GM23338 (cell line): ENCODE results near the gene BRAP.

Source experiments
- CREB1 ChIP-seq: fragments of 250-450 bp; sonication (Bioruptor Pico); IDR thresholded peaks from 2 replicates; pipeline ENCODE4 v1.5.0; 2020; ENCODE audit warnings: low read depth, mild to moderate bottlenecking, moderate library complexity
- EZH2 ChIP-seq: fragments of 200-600 bp; sonication (generic); IDR thresholded peaks from one replicate; pipeline ENCODE4 v1.8.0; 2017; ENCODE audit warnings: antibody characterized with exemption, mild to moderate bottlenecking, low read depth; ENCODE audit not compliant: unreplicated experiment
- EZH2phosphoT487 ChIP-seq: fragments of 200-600 bp; sonication (generic); IDR thresholded peaks from one replicate; pipeline ENCODE4 v1.8.1; 2018; ENCODE audit warnings: antibody characterized with exemption; ENCODE audit not compliant: unreplicated experiment
- ZNF114 ChIP-seq: fragments of 250-450 bp; sonication (Bioruptor Pico); IDR thresholded peaks from 2 replicates; pipeline ENCODE4 v1.5.0; 2020; ENCODE audit warnings: mild to moderate bottlenecking, moderate library complexity
- ZNF331 ChIP-seq: fragments of 250-450 bp; sonication (Bioruptor Pico); IDR thresholded peaks from 2 replicates; pipeline ENCODE4 v1.5.0; 2020; ENCODE audit warnings: low read depth, mild to moderate bottlenecking, moderate library complexity
- TF ChIP-seq, protein P1 (sequence below), 2 experiments: fragments of 200-600 bp in 1 of 2; sonication (generic) in 1 of 2; conservative IDR thresholded peaks; 2 replicates each; pipeline versions ENCODE4 v1.5.1 to v1.6.1; 2016 to 2017; ENCODE audit warnings: antibody characterized with exemption in 2 of 2, low read depth in 2 of 2, mild to moderate bottlenecking in 2 of 2, moderate library complexity in 1 of 2
- TF ChIP-seq, protein P2 (sequence below): fragments of 250-450 bp; sonication (Bioruptor Pico); IDR thresholded peaks from 2 replicates; pipeline ENCODE4 v1.5.0; 2020; ENCODE audit warnings: mild to moderate bottlenecking, moderate library complexity

DNA sequence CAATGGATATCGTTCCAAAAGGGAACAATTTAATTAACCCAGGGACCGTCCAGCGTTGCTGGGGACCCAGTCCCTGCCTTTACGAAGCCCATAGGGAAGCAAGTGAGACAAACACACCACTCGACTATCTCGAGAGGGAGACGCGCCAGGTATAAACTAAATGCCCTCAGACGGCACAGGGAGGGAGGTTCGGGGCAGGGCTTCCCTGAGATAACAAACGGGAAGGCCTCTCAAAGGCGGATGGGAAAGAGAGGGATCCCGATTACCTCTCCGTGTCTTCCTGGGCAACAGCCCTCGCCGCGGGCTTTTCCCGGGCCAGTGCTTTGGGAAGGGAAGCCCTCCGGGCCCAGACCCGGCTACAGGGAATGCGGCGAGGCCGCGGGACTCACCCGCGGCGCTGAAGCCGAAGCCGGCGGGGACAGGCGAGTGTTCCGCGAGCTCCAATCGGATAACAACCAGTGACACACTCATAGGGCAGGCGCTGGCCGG lies 390 bp downstream of the BRAP start:
- TF ChIP-seq, protein P1, sequence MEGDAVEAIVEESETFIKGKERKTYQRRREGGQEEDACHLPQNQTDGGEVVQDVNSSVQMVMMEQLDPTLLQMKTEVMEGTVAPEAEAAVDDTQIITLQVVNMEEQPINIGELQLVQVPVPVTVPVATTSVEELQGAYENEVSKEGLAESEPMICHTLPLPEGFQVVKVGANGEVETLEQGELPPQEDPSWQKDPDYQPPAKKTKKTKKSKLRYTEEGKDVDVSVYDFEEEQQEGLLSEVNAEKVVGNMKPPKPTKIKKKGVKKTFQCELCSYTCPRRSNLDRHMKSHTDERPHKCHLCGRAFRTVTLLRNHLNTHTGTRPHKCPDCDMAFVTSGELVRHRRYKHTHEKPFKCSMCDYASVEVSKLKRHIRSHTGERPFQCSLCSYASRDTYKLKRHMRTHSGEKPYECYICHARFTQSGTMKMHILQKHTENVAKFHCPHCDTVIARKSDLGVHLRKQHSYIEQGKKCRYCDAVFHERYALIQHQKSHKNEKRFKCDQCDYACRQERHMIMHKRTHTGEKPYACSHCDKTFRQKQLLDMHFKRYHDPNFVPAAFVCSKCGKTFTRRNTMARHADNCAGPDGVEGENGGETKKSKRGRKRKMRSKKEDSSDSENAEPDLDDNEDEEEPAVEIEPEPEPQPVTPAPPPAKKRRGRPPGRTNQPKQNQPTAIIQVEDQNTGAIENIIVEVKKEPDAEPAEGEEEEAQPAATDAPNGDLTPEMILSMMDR (conservative IDR thresholded peaks at IDR 0.05; ENCODE audit: low read depth in 2 of 2): no peak
- TF ChIP-seq EZH2: no peak
- no peak for TF ChIP-seq EZH2phosphoT487
- no peak for TF ChIP-seq CREB1 (CRISPR knock-in tag)
- TF ChIP-seq, protein P2, sequence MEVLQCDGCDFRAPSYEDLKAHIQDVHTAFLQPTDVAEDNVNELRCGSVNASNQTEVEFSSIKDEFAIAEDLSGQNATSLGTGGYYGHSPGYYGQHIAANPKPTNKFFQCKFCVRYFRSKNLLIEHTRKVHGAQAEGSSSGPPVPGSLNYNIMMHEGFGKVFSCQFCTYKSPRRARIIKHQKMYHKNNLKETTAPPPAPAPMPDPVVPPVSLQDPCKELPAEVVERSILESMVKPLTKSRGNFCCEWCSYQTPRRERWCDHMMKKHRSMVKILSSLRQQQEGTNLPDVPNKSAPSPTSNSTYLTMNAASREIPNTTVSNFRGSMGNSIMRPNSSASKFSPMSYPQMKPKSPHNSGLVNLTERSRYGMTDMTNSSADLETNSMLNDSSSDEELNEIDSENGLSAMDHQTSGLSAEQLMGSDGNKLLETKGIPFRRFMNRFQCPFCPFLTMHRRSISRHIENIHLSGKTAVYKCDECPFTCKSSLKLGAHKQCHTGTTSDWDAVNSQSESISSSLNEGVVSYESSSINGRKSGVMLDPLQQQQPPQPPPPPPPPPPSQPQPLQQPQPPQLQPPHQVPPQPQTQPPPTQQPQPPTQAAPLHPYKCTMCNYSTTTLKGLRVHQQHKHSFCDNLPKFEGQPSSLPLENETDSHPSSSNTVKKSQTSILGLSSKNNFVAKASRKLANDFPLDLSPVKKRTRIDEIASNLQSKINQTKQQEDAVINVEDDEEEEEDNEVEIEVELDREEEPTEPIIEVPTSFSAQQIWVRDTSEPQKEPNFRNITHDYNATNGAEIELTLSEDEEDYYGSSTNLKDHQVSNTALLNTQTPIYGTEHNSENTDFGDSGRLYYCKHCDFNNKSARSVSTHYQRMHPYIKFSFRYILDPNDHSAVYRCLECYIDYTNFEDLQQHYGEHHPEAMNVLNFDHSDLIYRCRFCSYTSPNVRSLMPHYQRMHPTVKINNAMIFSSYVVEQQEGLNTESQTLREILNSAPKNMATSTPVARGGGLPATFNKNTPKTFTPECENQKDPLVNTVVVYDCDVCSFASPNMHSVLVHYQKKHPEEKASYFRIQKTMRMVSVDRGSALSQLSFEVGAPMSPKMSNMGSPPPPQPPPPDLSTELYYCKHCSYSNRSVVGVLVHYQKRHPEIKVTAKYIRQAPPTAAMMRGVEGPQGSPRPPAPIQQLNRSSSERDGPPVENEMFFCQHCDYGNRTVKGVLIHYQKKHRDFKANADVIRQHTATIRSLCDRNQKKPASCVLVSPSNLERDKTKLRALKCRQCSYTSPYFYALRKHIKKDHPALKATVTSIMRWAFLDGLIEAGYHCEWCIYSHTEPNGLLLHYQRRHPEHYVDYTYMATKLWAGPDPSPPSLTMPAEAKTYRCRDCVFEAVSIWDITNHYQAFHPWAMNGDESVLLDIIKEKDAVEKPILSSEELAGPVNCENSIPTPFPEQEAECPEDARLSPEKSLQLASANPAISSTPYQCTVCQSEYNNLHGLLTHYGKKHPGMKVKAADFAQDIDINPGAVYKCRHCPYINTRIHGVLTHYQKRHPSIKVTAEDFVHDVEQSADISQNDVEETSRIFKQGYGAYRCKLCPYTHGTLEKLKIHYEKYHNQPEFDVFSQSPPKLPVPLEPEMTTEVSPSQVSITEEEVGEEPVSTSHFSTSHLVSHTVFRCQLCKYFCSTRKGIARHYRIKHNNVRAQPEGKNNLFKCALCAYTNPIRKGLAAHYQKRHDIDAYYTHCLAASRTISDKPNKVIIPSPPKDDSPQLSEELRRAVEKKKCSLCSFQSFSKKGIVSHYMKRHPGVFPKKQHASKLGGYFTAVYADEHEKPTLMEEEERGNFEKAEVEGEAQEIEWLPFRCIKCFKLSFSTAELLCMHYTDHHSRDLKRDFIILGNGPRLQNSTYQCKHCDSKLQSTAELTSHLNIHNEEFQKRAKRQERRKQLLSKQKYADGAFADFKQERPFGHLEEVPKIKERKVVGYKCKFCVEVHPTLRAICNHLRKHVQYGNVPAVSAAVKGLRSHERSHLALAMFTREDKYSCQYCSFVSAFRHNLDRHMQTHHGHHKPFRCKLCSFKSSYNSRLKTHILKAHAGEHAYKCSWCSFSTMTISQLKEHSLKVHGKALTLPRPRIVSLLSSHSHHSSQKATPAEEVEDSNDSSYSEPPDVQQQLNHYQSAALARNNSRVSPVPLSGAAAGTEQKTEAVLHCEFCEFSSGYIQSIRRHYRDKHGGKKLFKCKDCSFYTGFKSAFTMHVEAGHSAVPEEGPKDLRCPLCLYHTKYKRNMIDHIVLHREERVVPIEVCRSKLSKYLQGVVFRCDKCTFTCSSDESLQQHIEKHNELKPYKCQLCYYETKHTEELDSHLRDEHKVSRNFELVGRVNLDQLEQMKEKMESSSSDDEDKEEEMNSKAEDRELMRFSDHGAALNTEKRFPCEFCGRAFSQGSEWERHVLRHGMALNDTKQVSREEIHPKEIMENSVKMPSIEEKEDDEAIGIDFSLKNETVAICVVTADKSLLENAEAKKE (CRISPR knock-in tag): no peak
- TF ChIP-seq ZNF114: no peak
- TF ChIP-seq ZNF331 (CRISPR knock-in tag): no peak
